GM21390 (cell line): ENCODE data around the gene TUBB2A.
"Not testable (repeated sequence)": the region's sequence is repeated elsewhere in the genome, so short reads cannot be mapped to it uniquely, and the experiment has no call there.

Experiments
- ATAC-seq: cut with Tn5 transposase; IDR thresholded peaks from one replicate; pipeline ENCODE4 v1.9.1; 2021; ENCODE audit not compliant: unreplicated experiment

TUBB2A gene

DNA sequence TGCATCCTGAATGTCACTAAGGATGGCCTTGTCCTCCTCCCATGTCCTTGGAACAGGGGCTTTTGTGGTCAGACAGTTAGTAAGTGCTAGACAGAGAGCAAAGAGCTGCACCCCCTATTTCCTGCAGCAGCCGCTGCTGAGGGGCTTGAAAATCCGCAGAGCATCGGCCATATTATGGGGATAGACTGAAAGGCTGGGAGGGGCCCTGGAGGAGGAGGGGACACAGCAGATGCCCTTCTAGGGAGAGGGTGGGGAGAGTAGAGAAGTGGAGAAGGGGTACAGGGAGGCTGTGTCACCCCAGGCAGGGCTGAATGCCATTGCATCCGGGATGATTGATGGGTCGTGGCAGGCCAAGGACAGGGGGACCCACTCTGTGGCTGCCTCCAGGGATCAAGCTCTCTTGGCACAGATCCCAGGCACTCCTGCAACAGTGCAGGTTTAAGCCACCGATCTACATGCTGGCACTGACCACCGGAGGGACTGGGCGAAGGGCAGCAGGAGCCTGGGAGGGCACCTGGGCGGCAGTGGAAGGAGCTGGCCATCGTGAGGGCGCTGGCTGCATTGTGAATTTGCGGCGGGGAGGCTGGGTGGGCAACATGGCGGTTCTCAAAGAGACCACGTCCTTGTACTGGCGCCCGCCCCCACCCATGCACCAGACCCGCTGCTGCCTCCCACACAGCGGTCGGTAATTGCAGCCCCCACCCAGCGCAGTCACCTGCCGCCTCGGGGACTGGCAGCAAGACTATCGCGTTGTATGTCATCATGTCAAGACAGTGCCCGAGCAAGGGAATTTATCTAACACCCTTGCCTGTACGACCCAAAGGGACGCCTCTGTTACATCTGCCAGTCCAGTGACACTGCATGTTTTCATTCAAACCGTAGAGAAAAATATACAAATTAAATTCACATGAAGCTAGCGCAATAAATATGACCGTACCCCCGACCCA is 887 bp downstream of the TUBB2A start:
- ATAC-seq = not testable (repeated sequence)

DNA sequence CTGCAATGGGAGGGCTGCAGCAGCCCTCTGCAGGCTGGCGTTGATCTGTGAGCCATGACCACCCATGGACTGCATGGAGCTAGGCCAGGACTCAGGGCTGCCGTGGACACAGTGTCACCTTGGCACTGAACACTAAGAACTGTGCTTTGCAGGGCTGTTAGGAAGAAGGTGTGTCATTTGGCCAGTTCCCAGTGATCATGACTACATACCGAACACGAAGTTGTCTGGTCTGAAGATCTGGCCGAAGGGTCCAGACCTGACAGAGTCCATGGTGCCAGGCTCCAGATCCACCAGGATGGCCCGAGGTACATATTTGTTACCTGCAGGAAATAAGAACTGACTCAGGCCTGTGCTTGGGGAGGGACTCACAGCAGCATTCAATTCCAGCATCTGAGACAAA is 1.9 kb downstream of the TUBB2A start:
- not testable (repeated sequence) for ATAC-seq

DNA sequence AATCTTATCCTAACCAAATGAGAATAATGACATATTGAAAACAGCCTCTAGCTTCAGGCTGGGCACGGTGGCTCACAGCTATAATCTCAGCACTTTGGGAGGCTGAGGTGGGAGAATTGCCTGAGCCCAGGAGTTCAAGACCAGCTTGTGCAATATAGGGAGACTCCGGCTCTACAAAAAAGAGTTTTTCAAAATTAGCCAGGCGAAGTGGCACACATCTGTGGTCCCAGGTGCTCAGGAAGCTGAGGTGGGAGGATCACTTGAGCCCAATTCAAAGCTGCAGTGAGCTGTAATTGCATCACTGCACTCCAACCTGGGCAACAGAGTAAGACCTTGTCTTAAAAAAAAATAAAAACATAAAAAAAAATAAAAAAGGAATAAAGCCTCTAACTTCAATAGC is 4.7 kb downstream of the TUBB2A start:
- no peak for ATAC-seq

DNA sequence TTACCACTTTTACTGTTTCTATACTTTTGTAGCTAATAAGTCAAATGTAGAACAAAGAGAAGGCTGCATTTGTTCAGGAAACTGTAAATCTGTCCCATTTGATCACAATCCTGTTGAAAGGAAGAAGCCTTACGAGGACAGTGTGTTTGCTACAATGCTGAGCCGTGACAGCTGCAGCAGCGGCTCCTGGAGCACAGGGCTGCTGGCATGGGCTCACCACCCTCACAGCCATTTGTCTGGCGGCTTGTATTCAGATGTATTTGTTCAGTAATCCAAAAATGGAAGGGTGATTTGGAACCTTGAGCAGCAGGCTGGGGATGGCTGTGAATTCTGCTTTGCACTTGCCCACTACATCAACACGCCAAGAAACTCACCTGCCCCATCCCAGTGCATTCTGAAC is 5.7 kb downstream of the TUBB2A start:
- ATAC-seq = no peak

DNA sequence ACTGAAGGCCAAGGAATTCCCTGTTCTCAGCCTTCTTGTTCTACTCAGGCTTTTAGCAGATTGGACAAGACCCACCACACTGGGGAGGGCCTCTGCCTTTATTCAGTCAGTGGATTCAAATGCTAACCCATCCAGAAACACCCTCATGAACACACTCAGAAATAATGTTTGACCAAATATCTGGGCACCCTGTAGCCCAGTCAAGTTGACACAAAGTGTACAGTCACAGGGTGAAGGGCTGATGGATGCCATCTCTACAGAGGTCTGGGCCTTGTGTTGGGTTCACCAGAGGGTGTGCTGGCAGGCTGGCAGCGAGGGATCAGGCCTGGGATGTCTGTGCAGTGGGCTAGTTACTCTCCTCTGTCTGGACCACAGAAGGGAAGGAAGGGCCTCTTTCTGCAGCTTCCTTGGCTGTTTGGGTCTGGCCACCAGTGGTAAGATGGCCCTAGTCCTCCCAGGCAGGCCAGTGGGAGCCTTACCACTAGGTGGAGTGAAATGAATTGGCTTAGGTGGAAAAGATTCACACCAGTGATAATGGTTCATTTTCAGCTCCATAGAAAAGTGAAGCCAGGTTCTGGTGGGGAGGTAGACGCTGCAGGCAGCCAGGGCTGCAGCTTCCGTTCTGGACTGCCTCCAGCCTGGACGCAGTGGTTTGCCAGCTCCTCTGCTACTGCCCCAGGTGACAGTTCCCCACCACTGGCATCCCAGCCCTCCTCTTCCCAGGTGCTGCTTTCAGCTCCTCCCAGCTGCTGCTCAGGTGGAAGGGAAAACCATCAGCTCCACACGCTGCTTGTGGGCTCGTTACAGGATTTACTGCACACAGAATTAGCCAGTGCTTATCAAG is 9.2 kb downstream of the TUBB2A start:
- ATAC-seq = no peak

DNA sequence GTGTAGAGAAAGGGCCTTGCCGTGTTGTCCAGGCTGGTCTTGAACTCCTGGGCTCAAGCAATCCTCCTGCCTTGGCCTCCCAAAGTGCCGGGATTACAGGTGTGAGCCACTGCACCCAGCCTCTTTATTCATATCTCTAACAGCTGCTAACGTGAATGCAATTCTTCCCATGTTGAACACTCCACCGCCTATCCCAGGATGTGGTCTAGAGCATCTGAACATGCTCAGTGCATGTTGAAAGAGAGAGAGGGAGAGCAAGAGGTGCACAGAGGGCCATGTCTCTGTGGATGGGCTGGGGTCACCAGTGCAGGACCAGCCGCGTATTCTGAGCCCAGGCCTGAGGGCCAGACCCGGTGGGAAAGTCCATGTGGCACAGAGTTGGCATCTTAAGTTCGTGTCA is 12.8 kb downstream of the TUBB2A start:
- ATAC-seq = no peak

DNA sequence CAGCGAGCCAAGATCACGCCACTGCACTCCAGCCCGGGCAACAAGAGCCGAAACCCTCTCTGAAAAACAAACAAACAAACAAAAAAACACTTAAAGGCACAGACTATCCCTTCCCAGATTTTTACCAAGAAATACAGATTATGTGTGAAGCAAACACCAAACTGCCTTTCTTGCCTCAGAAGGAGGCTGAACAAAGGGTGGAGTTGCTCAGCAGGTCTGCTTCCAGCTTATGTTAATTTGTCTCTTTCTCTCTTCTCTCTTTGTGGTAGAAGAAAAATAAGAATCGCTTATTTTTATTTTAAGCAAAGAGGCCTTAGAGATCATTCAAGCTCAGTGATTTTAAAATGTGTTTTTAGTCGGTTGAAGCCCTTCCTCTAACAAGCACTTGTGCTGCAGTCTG is 14.2 kb downstream of the TUBB2A start:
- ATAC-seq = no peak

DNA sequence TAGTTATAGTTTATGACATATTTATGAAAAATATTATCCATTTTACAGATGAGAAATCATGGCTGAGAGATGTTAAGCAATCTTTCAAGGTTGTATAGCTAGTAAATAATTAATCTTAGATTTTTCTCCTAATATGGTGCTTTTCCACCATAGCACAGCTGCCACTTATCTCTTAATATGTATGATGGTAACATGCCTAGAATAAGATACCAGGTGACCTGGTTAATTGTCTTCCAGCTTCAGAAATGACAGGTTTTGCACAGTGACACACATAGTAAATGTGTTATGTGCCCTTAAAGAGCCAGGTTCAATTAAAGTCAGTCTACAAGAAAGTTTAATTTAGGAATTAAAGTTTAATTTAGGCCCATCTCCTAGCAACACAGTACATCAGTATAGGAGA is 14.8 kb downstream of the TUBB2A start:
- ATAC-seq = no peak

DNA sequence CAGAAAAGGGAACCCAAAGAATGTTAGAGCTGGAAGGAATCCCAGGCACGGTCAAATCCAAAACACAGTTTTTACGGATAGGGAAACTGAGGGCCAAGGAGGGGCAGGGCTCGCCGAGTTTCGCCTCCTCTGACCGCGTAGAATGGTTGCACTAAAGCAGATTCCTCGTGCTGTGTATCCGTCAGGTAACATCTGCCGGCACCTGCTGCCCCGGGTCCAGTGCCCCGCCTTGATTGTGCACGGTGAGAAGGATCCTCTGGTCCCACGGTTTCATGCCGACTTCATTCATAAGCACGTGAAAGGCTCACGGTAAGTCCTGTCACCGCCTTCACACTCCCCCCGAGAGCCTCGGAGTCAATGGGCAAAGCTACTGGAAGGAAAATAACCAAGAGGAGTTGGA is 17.1 kb downstream of the TUBB2A start:
- ATAC-seq = no peak

- no peak for ATAC-seq
These were observed 18.0 kb downstream of the TUBB2A start for GRCh38 chr6:3139090-3139903.

DNA sequence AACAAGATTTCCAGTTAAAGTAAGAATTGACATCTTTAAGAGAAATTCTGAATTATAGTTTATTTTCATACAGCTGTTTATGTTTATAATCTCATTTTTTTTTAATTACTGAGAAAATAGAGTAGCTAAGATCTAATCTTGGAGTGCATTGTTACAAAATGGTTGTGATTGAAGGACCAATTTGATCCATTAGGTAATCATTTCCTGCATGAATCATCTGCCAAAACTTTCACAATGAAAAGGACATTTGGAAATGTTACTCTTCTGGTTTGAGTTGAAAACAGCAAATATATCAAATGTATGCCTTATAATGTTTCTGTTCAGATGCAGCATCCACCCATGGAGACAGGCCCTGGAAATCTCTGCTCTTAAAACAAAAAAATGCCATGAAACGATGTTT is 19.0 kb downstream of the TUBB2A start:
- no peak for ATAC-seq

- not testable (repeated sequence) for ATAC-seq
These were observed 19.5 kb downstream of the TUBB2A start for GRCh38 chr6:3137873-3138272.

GRCh38 chr6:3137057-3137777 is 20.1 kb downstream of the TUBB2A start:
- no peak for ATAC-seq

GRCh38 chr6:3136292-3137011 is 20.9 kb downstream of the TUBB2A start:
- ATAC-seq = no peak

GRCh38 chr6:3135668-3136291 is 21.6 kb downstream of the TUBB2A start:
- no peak for ATAC-seq

- ATAC-seq = no peak
These were observed 23.8 kb downstream of the TUBB2A start for GRCh38 chr6:3133515-3133914.

DNA sequence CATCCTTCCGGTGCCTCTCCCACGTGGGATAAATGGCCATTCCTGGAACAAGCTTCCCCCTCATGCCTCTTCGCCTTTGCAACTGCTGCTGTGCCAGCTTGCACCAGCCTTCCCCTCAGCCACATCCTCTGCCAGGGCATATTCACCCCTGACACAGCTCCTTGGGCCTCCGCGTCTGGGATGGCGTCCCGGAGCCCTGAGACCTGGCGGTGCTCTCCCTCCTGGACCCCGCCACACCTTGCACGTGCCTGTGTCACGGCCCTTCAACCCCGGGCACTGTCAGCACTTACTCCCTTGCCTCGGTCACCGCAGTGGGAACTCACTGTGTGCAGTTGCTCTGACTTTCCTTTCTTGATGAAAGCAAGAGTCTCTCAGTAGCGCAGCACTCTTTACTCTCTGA is 25.6 kb downstream of the TUBB2A start:
- no peak for ATAC-seq

DNA sequence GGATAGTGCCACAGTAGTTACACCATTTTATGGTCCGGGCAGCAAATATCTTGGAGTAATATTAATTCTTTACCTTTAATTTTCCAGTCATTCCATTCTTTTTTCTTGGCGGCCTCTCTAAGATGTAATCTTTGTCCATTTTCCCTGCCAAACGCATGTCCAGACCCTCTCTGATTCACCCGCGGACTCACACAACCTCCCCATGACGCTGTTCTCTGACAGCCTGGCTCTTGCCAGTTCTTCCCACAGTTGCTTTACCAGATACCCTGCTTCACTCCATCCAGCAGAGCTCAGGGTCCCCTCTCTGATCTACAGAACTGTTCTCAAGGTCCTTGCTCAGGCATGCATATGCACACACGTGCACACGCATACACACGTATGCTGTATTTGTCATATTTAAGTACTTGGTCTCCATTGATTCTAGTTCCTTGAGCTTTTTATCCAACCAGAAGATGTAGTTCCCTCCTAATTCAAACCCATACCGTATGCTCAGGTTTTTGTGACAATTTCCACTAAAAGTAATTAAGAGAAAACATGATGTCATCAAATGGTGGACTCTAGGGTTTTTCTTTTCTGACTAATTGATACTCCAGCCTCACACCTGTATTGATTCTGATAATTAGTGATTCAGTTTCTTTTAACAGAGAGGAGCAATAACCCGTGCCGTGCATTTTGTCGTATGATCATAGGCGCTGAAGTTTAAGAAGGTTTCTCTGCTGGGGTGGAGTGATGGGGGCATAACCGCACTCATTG is 28.8 kb downstream of the TUBB2A start:
- ATAC-seq = no peak

DNA sequence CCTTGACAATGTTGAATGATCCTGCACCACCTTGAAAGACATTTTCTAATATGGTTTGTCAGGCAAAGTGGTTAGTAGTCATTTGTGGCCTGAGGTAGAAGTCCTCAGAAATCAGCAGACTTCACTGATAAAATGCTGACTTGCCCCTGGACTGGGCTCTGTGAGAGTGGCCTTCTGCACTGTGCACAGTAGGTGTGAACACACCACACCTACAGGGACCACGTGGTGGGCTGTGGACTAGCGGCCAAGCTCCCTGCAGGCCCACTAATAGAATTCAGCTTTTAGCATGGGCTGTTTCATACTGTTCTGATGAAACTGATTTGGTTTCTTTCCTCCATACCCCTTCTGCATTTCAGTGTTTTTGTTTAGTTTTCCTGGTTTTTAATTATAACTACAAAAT is 31.5 kb downstream of the TUBB2A start:
- no peak for ATAC-seq
